SK-N-SH treated with all-trans-retinoic acid at 6 μM for 48 hours (cell line): ENCODE data around the gene ZNF174.

ENCODE experiments used
- BACH2 ChIP-seq: fragments of 250-450 bp; sonication (Bioruptor Pico); IDR thresholded peaks from 2 replicates; pipeline ENCODE4 v1.9.0; 2021; ENCODE audit warnings: mild to moderate bottlenecking, borderline replicate concordance
- TCF4 ChIP-seq: fragments of 250-450 bp; sonication (Bioruptor Pico); IDR thresholded peaks from 2 replicates; pipeline ENCODE4 v1.8.0; 2021; ENCODE audit warnings: mild to moderate bottlenecking, moderate library complexity, borderline replicate concordance
- TF ChIP-seq, protein P1 (sequence below): fragments of 250-450 bp; sonication (Bioruptor Pico); IDR thresholded peaks from 2 replicates; pipeline ENCODE4 v1.8.0; 2021; ENCODE audit warnings: low read depth, mild to moderate bottlenecking, moderate library complexity, borderline replicate concordance
- TF ChIP-seq, protein P2 (sequence below): fragments of 250-450 bp; sonication (Bioruptor Pico); IDR thresholded peaks from 2 replicates; pipeline ENCODE4 v1.8.0; 2020; ENCODE audit warnings: mild to moderate bottlenecking, moderate library complexity, borderline replicate concordance
- TF ChIP-seq, protein P3 (sequence below): fragments of 250-450 bp; sonication (Bioruptor Pico); IDR thresholded peaks from 2 replicates; pipeline ENCODE4 v1.5.0; 2020; ENCODE audit warnings: mild to moderate bottlenecking, moderate library complexity

DNA sequence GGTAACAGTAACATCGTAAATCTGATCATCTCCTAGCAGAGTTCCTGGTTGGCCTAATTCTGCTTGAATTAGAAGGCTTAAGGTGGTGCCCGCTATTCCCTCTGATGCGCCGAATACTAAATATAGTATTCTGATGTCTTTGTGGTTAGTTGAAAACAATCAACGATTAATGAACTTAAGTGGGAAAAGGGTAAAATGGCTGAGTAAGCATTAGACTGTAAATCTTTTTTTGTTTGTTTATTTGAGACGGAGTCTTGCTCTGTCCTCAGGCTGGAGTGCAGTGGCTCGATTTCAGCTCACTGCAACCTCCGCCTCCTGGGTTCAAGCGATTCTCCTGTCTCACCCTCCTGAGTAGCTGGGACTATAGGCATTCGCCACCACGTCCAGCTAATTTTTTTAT, 31.9 kb upstream of the ZNF174 start:
- TF ChIP-seq, protein P1, sequence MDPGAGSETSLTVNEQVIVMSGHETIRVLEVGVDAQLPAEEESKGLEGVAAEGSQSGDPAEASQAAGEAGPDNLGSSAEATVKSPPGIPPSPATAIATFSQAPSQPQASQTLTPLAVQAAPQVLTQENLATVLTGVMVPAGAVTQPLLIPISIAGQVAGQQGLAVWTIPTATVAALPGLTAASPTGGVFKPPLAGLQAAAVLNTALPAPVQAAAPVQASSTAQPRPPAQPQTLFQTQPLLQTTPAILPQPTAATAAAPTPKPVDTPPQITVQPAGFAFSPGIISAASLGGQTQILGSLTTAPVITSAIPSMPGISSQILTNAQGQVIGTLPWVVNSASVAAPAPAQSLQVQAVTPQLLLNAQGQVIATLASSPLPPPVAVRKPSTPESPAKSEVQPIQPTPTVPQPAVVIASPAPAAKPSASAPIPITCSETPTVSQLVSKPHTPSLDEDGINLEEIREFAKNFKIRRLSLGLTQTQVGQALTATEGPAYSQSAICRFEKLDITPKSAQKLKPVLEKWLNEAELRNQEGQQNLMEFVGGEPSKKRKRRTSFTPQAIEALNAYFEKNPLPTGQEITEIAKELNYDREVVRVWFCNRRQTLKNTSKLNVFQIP (CRISPR knock-in tag) = no peak
- TF ChIP-seq, protein P2, sequence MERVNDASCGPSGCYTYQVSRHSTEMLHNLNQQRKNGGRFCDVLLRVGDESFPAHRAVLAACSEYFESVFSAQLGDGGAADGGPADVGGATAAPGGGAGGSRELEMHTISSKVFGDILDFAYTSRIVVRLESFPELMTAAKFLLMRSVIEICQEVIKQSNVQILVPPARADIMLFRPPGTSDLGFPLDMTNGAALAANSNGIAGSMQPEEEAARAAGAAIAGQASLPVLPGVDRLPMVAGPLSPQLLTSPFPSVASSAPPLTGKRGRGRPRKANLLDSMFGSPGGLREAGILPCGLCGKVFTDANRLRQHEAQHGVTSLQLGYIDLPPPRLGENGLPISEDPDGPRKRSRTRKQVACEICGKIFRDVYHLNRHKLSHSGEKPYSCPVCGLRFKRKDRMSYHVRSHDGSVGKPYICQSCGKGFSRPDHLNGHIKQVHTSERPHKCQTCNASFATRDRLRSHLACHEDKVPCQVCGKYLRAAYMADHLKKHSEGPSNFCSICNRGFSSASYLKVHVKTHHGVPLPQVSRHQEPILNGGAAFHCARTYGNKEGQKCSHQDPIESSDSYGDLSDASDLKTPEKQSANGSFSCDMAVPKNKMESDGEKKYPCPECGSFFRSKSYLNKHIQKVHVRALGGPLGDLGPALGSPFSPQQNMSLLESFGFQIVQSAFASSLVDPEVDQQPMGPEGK (CRISPR knock-in tag) = no peak
- TF ChIP-seq BACH2 (CRISPR knock-in tag) (no peak), TCF4 (no peak)
- TF ChIP-seq, protein P3, sequence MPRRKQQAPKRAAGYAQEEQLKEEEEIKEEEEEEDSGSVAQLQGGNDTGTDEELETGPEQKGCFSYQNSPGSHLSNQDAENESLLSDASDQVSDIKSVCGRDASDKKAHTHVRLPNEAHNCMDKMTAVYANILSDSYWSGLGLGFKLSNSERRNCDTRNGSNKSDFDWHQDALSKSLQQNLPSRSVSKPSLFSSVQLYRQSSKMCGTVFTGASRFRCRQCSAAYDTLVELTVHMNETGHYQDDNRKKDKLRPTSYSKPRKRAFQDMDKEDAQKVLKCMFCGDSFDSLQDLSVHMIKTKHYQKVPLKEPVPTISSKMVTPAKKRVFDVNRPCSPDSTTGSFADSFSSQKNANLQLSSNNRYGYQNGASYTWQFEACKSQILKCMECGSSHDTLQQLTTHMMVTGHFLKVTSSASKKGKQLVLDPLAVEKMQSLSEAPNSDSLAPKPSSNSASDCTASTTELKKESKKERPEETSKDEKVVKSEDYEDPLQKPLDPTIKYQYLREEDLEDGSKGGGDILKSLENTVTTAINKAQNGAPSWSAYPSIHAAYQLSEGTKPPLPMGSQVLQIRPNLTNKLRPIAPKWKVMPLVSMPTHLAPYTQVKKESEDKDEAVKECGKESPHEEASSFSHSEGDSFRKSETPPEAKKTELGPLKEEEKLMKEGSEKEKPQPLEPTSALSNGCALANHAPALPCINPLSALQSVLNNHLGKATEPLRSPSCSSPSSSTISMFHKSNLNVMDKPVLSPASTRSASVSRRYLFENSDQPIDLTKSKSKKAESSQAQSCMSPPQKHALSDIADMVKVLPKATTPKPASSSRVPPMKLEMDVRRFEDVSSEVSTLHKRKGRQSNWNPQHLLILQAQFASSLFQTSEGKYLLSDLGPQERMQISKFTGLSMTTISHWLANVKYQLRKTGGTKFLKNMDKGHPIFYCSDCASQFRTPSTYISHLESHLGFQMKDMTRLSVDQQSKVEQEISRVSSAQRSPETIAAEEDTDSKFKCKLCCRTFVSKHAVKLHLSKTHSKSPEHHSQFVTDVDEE = no peak
